ENCODE measurements around the gene CAMTA1.

Gene CAMTA1

GRCh38 chr1:7228252-7228961 lies 443.2 kb downstream of the CAMTA1 start:
- no peak for DNase-seq (ENCODE audit: low read depth in 3 of 3)

- no peak for DNase-seq (ENCODE audit: low read depth in 3 of 3)
Measured at GRCh38 chr1:7229186-7229585, 443.9 kb downstream of the CAMTA1 start.

- DNase-seq (ENCODE audit: low read depth in 3 of 3), result no peak
Measured at GRCh38 chr1:7229696-7230631, 444.7 kb downstream of the CAMTA1 start.

GRCh38 chr1:7232441-7233236 lies 447.4 kb downstream of the CAMTA1 start:
- DNase-seq (ENCODE audit: low read depth in 3 of 3), result no peak

- DNase-seq (ENCODE audit: low read depth in 3 of 3), result no peak
Measured at GRCh38 chr1:7233237-7233540, 447.9 kb downstream of the CAMTA1 start.

- no peak for DNase-seq (ENCODE audit: low read depth in 3 of 3)
Measured at GRCh38 chr1:7233646-7234470, 448.6 kb downstream of the CAMTA1 start.

GRCh38 chr1:7234471-7234755 lies 449.2 kb downstream of the CAMTA1 start:
- no peak for DNase-seq (ENCODE audit: low read depth in 3 of 3)

GRCh38 chr1:7235871-7236517 lies 450.7 kb downstream of the CAMTA1 start:
- DNase-seq (ENCODE audit: low read depth in 3 of 3), result no peak

GRCh38 chr1:7236844-7237515 lies 451.7 kb downstream of the CAMTA1 start:
- DNase-seq (ENCODE audit: low read depth in 3 of 3), result no peak

GRCh38 chr1:7247158-7247557 lies 461.9 kb downstream of the CAMTA1 start:
- DNase-seq (ENCODE audit: low read depth in 3 of 3), result no peak

GRCh38 chr1:7247791-7248548 lies 462.7 kb downstream of the CAMTA1 start:
- no peak for DNase-seq (ENCODE audit: low read depth in 3 of 3)

- DNase-seq (ENCODE audit: low read depth in 3 of 3), result no peak
Measured at GRCh38 chr1:7248549-7249199, 463.4 kb downstream of the CAMTA1 start.

- DNase-seq (ENCODE audit: low read depth in 3 of 3), result no peak
Measured at GRCh38 chr1:7249516-7249915, 464.3 kb downstream of the CAMTA1 start.

- DNase-seq (ENCODE audit: low read depth in 3 of 3), result no peak
Measured at GRCh38 chr1:7250176-7250575, 464.9 kb downstream of the CAMTA1 start.

GRCh38 chr1:7250597-7251453 lies 465.6 kb downstream of the CAMTA1 start:
- DNase-seq (ENCODE audit: low read depth in 3 of 3), result no peak

- DNase-seq (ENCODE audit: low read depth in 3 of 3), result no peak
Measured at GRCh38 chr1:7251454-7251800, 466.2 kb downstream of the CAMTA1 start.

GRCh38 chr1:7252411-7253117 lies 467.3 kb downstream of the CAMTA1 start:
- DNase-seq (ENCODE audit: low read depth in 3 of 3), result no peak

GRCh38 chr1:7253118-7253480 lies 467.8 kb downstream of the CAMTA1 start:
- no peak for DNase-seq (ENCODE audit: low read depth in 3 of 3)

Measured in stimulated activated CD4-positive, alpha-beta T cell treated with anti-CD3 and anti-CD28 coated beads, TNF-alpha, amount 100 ng/mL, for 24 hours (primary cell).